A549 (cell line): ENCODE measurements around the gene RSPH6A.

Experiments
- CTCF ChIP-seq: fragments of >200 bp; sonication (Bioruptor Twin); formaldehyde crosslinking; IDR thresholded peaks from 3 replicates; pipeline ENCODE4 v1.5.1; 2016
- ESRRA ChIP-seq: fragments of 150-350 bp; IDR thresholded peaks from 2 replicates; pipeline ENCODE4 v1.6.1; 2014; ENCODE audit warnings: mild to moderate bottlenecking, low read length, borderline replicate concordance
- HDAC2 ChIP-seq: fragments of 200-600 bp; sonication (generic); IDR thresholded peaks from 2 replicates; pipeline ENCODE4 v1.6.1; 2016
- HOXA7 ChIP-seq: fragments of 250-450 bp; sonication (Bioruptor Pico); IDR thresholded peaks from 2 replicates; pipeline ENCODE4 v1.5.0; 2020; ENCODE audit warnings: mild to moderate bottlenecking, moderate library complexity
- MAZ ChIP-seq: fragments of 150-350 bp; IDR thresholded peaks from 2 replicates; pipeline ENCODE4 v1.6.1; 2014; ENCODE audit warnings: antibody characterized with exemption, low read depth, low read length, borderline replicate concordance
- NPAS2 ChIP-seq: fragments of 250-450 bp; sonication (Bioruptor Pico); IDR thresholded peaks from 2 replicates; pipeline ENCODE4 v1.8.0; 2022; ENCODE audit warnings: mild to moderate bottlenecking, moderate library complexity, borderline replicate concordance
- POLR2A ChIP-seq: IDR thresholded peaks from 2 replicates; pipeline ENCODE4 v1.6.1; 2012; ENCODE audit warnings: mild to moderate bottlenecking, low read length
- TP53 ChIP-seq: fragments of 250-450 bp; sonication (Bioruptor Pico); IDR thresholded peaks from 2 replicates; pipeline ENCODE4 v1.5.0; 2021; ENCODE audit warnings: mild to moderate bottlenecking, moderate library complexity

- no peak for TF ChIP-seq CTCF
- TF ChIP-seq HDAC2 = no peak
- TF ChIP-seq TP53 (CRISPR knock-in tag) = no peak
- TF ChIP-seq NPAS2 (CRISPR knock-in tag) = no peak
- no peak for TF ChIP-seq POLR2A
- TF ChIP-seq MAZ = no peak
- TF ChIP-seq ESRRA = no peak
- no peak for TF ChIP-seq HOXA7 (CRISPR knock-in tag)
Observed at GRCh38 chr19:45819769-45820168, 4.7 kb upstream of the RSPH6A start.
